ENCODE measurements around the gene DKK3.
A peak's percentile ranks its signal among the peaks of the same experiment; 100 is the strongest.
"Not testable (repeated sequence)": the region's sequence is repeated elsewhere in the genome, so short reads cannot be mapped to it uniquely, and the experiment has no call there.

The DKK3 gene

DNA sequence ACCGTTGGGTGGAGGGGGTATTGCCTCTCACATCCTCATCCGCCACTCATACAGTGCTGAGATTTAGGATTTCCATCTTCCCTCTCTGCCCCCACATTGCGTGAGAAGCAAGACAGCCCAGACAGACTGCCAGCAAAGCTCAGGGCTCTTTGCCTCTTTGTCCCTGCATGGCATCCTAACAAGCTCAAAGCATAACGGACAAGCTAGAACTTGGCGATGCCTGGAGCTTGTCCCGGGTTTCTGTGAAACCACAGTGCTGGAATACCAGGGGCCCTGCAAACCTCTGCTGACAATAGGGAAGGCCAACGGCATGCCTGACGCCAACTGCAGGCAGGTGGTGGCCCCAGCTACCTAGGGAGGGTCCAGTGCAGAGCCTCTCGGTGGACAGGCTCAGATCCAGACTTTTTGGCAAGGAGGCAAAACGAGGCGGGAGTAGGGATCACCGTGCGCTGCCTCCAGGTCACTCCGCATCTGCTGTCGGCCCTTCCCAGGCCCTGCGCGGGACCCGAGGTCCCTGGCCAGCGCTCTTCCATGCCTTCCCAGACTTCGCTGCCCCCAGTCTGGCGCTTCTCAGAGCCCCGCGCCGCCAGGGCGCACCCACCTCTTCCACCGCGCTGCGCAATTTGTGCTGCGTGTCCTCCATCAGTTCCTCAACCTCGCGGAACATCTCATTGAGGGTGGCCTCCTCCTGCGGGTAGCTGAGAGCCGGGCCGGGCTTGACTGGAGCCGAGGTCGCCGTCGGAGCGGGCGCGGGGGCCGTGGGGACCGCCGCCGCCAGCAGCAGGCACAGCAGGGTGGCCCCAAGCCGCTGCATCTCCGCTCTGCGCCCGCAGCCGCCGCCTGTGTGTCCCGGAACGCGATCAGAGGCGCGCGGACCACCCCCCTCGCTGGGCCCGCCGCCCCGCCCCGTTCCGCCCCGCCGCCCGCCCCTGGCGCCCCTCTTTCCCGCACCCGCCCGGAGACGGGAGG, at the start of gene DKK3:
DKK3 (minus strand) TSS at position 858 of the 969 bp plus-strand sequence; CDS start at position 814, 44 bp downstream.
- DNase-seq = no peak

DNA sequence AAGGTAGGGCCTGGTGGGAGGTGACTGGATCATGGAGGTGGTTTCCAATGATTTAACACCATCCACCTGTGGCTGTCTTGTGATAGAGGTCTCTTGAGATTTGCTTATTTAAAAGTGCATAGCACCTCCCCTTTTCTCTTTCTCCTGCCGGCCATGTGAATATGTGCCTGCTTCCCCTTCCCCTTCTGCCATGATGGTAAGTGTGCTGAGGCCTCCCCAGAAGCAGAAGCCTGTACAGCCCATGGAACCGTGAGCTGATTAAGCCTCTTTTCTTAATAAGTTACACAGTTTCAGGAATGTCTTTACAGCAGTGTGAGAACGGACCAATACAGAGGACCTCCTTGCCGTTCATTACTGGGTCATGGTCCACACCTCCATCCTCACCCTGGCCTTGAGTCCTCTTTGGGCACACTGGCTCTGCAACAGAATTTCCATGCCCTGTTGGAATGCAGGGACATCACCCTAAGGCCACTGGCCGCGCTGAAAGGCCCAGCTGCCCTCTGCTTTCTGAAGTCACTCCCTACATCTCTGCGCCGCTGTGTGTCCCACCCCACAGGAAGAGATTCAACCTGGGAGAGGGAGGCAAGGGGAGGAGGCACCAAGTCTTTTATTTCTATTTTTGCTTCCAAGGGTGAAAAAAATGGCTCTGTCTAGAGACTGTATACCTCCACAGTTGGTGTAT, 49.0 kb upstream of the DKK3 start:
- no peak for DNase-seq

DNA sequence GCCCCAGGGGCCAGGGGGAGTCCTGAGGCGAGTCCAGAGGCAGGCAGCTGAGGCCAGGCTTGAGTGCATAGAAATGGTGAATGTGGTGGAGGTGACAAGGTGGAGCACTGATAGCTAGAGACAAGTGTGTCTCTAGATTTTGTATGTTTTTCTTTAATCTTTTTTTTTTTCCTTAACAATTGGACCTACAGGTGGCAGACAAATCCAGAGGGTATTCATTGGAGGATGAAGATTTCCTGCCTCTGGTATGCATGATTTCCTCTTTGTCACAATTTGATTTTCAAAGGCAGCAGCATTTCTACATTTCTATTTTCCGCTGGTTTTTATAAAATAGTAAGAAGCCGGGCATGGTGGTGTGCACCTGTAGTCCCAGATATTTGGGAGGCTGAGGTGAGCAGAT, 47.7 kb upstream of the DKK3 start:
- DNase-seq = no peak

DNA sequence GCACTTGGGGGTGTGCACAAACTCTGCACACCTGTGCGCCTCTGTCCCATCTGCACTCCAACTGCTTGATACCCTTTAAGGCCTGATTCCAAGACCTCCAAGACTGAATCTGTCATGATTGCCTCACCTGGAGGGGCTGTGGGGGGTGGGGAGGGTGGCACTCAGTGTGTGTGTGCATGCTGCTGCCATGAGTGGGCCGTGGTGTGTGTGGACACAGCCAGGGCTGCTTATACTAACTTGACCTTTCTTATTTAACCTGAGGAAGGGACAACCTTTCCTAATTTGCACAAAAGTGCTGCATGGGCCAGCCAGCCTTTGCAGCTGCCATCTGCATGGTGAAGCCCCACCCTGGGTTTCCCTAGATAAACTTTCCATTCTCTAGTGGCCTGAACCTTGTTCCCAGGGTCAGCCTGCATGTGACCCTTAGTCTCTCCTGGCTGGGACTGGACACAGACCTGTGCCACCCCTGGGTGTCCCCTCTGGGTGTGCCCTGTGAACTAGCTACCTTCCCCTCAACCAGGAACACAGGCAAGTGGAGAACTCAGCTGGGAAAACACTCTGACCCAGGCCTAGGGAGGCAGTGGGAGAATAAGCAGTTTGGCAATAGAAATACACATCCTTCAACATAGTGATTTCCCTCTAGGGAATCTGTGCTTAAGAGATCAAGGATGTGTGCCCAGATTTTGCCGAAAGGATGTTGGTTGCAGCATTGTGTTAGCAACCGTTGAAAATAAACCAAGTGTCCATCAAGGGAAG, 45.4 kb upstream of the DKK3 start:
- no peak for DNase-seq

DNA sequence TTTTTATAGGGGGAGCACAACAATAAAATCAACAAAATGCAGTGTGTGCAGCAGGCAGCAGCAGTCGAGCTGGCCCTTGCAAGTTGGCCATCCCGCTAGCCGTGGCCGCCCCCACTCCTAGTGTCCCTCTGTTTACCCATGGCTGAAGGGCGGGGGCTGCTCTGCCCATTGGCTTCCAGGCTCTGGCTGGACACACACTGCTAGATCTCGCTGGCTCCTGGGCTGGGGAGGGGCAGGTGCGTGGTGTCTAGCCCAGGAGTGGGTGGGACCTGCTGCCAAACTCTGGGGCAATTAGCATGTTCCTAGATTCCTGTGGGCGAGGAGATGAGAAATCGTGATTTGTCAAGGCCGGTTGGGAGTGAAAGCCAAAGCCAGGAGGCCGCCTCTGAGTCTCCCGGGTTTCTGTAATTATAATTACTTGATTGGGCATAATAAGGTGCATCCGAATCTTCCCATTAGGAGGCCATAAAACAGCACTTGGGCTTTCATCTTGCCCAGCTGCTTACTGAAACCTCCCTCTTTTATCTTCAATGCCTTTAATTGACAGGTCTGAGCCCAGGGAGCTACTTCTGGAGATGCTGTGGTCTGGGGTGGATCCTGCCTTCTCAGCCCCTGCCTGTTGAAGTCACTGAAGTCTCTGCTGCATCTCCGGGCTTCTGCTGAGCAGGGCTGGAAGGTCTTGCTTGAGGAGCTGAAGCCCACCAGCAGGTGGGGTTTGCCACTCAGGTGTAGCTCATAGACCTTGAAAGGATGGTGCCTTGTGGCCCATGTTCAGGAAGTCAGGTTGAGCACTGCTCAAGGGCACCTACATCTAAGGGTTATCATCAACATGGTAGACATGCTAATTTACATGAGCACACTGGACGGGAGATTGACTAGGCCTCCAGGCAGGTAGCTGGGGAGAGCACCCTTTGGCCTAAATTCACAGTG, 44.5 kb upstream of the DKK3 start:
- DNase-seq = peak in 1 of 6 experiments; percentile 5

DNA sequence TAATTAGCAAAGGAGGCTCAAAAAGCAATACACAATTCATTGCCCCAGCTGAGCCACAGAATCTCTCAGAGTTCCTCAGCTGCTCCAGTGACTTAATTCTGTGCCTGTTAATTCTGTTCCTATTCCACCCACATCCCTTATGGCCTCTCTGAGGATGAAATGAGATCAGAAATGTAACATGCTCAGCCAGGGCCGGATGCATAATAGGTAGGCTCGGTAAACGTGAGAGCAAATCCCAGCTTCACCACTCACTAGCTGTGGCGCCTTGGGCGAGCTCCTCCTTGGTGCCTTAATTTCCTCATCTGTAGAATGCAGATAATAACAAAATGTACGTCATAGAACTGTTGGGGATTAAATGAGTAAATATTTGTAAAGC, 42.8 kb upstream of the DKK3 start:
- no peak for DNase-seq

DNA sequence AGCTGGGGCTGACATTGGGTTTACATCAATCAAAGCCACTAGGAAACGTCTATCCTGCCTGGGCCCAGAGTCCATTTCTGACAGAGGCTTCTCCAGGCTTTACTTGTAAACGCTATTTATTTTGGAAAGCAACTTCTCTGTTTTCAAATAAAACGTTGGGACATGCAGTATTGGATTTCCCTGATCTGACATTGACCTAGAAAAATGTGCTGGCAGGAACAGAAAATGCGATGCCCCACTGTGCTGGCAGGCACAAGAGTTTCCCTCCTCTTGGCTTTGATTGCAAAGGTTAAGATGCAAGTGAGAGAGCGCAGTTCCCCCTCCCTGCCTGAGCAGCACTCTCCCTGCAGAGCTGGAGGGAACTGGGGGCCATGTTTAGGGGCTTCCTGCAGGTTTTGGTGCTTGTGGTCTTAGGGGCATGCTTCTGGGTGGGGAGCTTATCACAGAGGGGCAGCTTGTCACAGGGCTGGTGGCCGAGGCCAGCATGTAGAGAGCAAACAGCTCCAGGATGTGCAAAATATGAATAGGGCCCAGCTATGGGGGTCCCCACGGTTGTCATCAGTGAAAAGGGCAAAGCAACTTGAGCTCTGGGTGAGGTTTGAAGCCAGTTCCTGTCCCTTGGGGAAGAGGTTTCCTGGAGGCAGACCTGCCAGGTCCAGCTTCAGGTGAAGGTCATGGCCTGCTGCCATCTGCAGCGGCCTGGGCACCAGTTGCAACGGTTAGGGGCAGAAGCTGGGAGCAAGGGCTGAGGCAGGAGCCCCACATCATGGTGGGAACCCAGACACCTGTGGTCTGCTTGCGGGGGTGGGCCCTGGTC, 42.3 kb upstream of the DKK3 start:
- DNase-seq = no peak

DNA sequence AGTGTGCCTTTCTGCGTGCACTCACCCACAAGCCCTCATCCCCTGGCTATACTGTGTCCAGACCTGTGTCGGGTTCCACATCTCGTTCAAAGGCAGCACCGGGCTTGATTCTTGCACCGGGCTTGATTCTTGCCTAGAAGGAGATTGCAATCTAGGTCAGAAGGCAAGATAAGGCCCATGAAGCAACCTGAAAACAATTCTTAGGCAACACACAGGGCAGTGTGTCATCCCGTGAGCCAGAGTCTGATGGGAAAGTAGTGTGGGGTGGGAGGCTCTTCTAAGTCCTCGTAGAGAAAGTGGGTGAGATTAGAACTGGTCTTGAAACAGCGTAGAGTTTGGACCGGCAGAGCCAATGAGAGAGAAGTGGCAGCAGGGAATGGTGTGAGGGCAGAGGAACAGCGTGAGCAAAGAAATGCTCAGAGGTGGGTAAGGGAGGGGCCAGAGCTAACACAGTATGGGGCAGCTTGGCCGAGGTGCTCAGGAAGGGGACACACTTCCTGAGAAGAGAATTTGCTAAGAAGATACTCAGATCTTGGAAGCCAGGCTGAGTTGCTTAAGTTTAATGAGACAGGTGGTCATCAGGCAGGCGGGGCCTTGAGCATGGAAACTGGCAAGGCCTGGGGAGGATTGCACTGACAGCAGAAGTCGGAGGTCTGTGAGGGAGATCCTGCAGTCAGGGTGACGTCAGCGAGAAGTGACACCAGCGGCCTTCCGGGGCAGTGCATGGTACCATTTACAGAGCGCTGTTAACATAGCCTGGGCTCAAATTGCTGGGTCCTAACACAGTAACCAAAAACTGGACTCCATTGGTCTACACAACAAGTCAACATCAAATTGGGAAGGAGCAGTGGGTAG, 40.7 kb upstream of the DKK3 start:
- DNase-seq = no peak

DNA sequence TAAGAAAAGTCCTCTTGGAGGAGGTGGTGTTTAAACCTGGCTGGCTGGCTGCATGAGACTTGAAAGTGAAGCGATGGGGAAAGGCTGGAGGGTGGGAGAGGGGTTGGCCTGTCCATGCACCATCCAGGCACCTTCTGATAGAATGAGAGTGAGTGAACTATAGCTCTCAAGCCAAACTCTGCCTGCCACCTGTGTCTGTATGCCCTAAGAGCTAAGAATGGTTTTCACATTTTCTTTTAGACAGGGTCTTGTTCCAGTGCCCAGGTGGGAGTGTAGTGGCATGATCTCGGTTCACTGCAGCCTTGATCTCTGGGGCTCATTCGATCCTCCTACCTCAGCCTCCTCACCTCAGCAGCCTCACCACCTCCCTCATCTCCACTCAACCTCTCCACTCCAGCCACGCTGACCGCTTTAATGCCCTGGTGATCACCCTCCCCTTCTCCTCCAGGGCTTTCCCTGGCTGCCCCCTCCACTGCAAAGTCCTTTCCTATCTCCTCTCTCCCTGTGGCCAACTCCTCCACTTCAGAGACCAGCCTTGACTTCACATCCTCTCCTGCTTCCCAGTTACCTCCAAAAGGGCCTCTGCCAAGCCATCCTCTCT, 38.3 kb upstream of the DKK3 start:
- DNase-seq = no peak

DNA sequence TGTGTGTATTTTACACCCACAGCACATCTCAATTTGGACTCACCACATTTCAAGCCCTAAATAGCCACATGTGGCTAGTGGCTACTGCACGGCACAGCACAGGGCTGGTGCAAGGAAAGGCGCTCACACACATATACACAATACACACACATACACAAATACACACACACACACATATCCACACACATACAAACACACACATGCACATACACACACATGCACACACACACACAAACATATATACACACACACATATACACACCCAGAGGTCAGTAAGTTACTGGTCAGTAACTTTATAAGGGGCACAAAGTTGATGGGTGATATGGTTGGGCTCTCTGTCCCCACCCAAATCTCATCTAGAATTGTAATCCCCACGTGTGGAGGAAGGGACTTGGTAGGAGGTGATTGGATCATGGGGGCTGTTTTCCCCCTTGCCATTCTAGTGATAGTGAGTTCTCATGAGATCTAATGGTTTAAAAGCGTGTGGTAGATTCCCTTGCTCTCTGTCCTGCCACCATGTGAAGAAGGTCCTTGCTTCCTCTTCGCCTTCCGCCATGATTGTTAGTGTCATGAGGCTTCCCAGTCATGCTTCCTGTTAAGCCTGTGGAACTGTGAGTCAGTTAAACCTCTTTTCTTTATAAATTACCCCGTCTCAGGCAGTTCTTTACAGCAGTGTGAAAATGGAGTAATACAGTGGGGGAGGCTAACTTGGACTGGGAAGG, 37.6 kb upstream of the DKK3 start:
- no peak for DNase-seq

DNA sequence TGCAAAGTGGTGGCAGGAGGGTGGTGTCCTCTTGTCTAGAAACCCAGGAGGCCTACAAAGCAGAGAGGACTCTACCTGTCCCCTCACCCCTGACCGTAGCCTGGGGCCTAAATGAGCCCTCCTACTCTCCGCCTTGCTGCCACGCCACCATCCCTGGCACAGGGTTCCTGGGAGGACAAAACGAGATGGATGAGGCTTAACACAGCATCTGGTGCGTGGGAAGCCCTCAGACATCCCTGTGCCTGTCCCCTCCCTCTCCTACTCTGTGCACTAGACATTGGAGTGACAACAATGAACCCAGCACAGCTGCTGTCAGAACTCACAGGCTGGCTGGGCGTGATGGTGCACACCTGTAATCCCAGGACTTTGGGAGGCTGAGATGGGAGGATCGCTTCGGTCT, 36.4 kb upstream of the DKK3 start:
- DNase-seq = no peak

DNA sequence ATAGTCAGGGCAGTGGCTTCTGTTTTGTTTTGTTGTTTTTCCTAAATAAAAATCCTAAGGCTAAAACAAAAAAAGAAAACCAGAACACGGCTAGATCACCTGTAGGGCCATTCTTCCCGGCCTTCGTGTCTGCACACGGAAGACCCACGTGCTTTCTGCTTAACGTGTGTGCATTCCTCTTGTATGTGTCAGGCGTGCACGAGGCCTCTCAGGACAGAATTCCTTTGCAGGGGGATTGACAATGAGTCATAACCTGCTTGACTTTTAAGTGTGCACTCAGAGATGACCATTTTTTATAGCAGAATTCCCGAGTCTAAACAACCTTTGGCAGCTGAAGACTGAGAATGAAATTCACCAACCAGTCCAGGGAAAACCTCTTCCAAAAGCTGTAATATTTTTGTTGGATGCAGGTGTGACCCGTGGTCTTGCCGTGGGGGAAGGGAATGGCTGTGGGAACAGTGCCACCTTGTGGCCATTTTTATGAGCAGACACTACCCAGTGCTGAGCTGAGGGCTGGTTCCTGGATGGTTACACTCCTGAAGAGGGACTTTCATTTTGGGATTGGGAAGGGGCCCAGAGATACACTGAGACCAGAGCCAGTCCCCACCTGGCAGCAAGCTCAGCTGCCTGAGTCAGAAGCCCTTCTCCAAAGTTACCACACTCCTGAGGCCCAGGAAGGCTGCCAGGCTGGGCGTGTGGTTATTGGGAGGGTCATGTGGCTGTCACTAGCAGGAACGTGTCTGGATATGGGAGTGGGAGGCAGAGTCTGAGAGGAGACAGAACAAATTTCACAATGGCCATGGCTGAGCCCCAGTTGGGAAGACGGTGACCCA, 35.7 kb upstream of the DKK3 start:
- DNase-seq = peak; percentile 26 to 66 (median 38)

DNA sequence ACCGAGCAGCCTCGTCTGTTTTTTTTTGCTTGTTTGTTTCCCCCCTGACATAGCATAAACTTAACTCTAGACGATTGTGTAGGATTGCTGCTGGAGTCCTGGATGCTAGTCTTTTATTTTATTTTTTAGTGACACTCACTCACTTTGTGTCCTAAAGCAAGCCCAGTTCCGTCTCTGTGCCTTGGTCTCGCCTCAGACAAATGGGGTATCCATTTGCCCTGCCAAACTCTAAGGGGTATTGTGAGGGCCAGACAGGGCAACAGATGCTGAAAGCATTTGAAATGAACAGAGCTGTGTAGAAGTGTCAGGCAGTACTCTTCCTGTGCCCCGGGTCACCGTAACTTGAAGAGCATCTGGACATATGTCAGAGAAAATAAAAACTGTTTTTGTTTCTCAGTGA, 34.8 kb upstream of the DKK3 start:
- no peak for DNase-seq

DNA sequence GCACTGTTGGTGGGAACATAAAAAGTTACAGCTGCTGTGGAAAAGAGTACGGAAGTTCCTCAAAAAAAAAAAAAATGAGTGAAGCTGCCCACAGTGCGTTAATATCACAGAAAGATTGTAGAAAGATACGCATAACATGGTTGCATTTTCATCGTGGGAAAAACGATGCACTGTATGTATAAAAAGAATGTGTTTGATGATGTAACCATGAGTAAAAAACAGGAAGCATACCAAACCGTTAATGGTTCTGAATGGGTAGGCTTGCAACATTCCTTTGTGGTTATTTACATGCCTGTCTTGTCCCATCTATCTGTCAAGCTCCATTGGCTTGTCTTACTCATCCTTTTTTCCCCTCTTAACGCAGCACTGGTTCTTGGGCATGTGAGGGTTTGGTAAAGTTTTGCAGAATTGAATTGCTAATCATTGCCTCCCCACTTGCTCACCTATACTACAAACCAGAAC, 33.8 kb upstream of the DKK3 start:
- DNase-seq = no peak

DNA sequence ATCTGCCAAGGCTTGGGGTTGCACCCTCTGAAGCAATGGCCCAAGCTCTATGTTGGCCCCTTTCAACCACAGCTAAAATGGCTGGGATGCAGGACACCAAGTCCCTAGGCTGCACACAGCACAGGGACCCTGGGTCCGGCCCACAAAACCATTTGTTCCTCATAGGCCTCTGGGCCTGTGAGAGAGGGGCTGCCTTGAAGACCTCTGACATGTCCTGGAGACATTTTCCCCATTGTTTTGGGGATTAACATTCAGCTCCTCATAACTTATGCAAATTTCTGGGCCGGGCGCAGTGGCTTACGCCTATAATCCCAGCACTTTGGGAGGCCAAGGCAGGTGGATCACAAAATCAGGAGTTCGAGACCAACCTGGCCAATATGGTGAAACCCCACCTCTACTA, 32.3 kb upstream of the DKK3 start:
- DNase-seq = not testable (repeated sequence)

DNA sequence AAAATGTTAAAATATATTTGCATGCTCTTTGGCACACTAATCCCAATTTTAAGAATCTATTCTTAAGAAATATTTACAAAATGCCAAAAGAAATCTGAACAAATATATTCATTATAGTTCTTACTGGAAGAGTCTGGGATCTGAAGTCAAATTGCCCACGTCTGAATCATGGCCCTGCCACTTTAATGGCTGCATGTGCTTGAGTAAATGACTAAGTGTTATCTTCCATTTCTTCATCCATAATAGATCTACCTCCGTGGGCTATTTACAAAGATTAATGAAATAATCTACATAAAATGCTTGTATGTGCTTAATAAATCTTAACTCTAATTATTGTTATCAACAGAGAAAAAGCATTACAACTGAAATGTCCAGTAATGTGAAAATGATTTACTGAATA, 24.5 kb upstream of the DKK3 start:
- DNase-seq = no peak

DNA sequence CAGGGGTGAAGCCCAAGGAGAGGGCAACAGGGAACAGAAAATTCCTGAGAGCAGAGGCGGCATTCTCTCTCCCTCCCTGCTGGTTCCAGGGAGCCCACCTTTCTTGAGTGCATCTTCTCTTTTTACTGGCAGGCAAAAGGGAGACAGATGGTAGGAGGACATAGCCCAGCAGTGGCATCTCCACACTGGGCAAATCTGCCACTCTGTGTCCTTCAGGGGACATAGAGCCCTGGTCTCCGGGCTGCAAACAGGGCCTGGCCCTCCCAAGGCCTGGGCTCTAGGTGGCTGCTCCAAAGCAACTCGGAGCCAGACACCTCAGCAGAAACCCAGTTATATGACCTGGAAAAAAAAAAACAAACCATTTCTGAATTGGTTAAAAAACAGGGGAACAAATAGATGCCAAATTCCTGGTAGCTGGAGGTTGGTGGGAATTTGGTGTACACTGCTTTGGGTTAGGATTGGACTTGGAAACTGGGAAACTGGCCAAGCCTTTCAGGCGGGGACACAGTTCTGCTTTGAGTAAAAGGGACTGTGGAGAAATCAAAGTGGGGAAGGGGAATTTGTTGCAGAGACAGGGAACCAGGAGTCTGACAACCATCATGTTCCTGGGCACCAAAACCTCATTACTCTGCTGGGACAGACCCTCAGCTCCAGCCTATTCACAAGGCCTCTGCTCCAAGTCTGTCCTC, 23.6 kb upstream of the DKK3 start:
- DNase-seq = no peak

Measured in stimulated activated naive CD4-positive, alpha-beta T cell (primary cell).